GM23338 (cell line): ENCODE measurements around the gene RAD21L1. TPM values are rescaled to one million over a fixed set of nuclear protein-coding genes. Genes with fewer than 3 reads are reported as not detected.

Source experiments
- ATAC-seq: fragments of 200-7000 bp; cut with Tn5 transposase; 3 replicates; pipeline ENCODE4 v1.9.1; 2020
- DNase-seq: peaks from one replicate; pipeline ENCODE4 v3.0.0-alpha.2; 2015; ENCODE audit warnings: low spot score
- H2AFZ ChIP-seq: fragments of 200-600 bp; sonication (generic); 2 replicates; pipeline ENCODE4 v1.8.0; 2016; ENCODE audit warnings: antibody characterized with exemption, mild to moderate bottlenecking, moderate library complexity
- H3F3A ChIP-seq: fragments of 200-600 bp; sonication (generic); replicated peaks from 2 replicates; pipeline ENCODE4 v1.8.0; 2017; ENCODE audit warnings: antibody characterized with exemption, mixed run types, low read depth
- H3K27ac ChIP-seq: fragments of 200-600 bp; sonication (generic); 2 replicates; pipeline ENCODE4 v1.6.1; 2016; ENCODE audit warnings: low read depth
- H3K27me3 ChIP-seq: fragments of 200-600 bp; sonication (generic); 2 replicates; pipeline ENCODE4 v1.8.0; 2016; ENCODE audit warnings: mild to moderate bottlenecking, mixed run types, moderate library complexity; ENCODE audit not compliant: insufficient read depth
- H3K36me3 ChIP-seq: fragments of 200-600 bp; sonication (generic); 2 replicates; pipeline ENCODE4 v1.8.0; 2016; ENCODE audit warnings: mild to moderate bottlenecking; ENCODE audit not compliant: insufficient read depth
- H3K4me1 ChIP-seq: fragments of 200-600 bp; sonication (generic); 2 replicates; pipeline ENCODE4 v1.8.0; 2016; ENCODE audit warnings: mild to moderate bottlenecking, moderate library complexity; ENCODE audit not compliant: insufficient read depth
- H3K4me2 ChIP-seq: fragments of 200-600 bp; sonication (generic); 2 replicates; pipeline ENCODE4 v1.7.1; 2017; ENCODE audit warnings: mixed run types
- H3K4me3 ChIP-seq: fragments of 200-600 bp; sonication (generic); 2 replicates; pipeline ENCODE4 v1.6.1; 2016; ENCODE audit warnings: mixed run types
- H3K79me2 ChIP-seq: fragments of 200-600 bp; sonication (generic); replicated peaks from 2 replicates; pipeline ENCODE4 v1.8.0; 2017; ENCODE audit warnings: mild to moderate bottlenecking; ENCODE audit not compliant: insufficient read depth
- H3K9me2 ChIP-seq: fragments of 200-600 bp; sonication (generic); 2 replicates; pipeline ENCODE4 v1.8.0; 2017; ENCODE audit not compliant: insufficient read depth
- H4K20me1 ChIP-seq: fragments of 200-600 bp; sonication (generic); replicated peaks from 2 replicates; pipeline ENCODE4 v1.8.0; 2017; ENCODE audit warnings: mild to moderate bottlenecking; ENCODE audit not compliant: insufficient read depth
- H3K27ac Mint-ChIP-seq: 2 replicates; pipeline ENCODE4 v1.8.0; 2020; ENCODE audit warnings: inconsistent platforms, mild to moderate bottlenecking, moderate library complexity, mixed read lengths
- H3K27me3 Mint-ChIP-seq: 3 replicates; pipeline ENCODE4 v1.8.0; 2022; ENCODE audit warnings: low read depth, mild to moderate bottlenecking, moderate library complexity, mixed read lengths, inconsistent platforms; ENCODE audit not compliant: insufficient read depth, poor library complexity
- H3K36me3 Mint-ChIP-seq: 3 replicates; pipeline ENCODE4 v1.8.0; 2021; ENCODE audit warnings: low read depth, mild to moderate bottlenecking, inconsistent platforms, moderate library complexity, mixed read lengths
- H3K4me1 Mint-ChIP-seq: 3 replicates; pipeline ENCODE4 v1.8.0; 2020; ENCODE audit warnings: mild to moderate bottlenecking, inconsistent platforms, mixed read lengths
- H3K4me3 Mint-ChIP-seq: 3 replicates; pipeline ENCODE4 v1.8.0; 2021; ENCODE audit warnings: moderate library complexity, mild to moderate bottlenecking, inconsistent platforms, mixed read lengths
- H3K9me3 Mint-ChIP-seq: 3 replicates; pipeline ENCODE4 v1.8.0; 2020; ENCODE audit warnings: moderate library complexity, mild to moderate bottlenecking, inconsistent platforms, mixed read lengths
- CREB1 ChIP-seq: fragments of 250-450 bp; sonication (Bioruptor Pico); IDR thresholded peaks from 2 replicates; pipeline ENCODE4 v1.5.0; 2020; ENCODE audit warnings: low read depth, mild to moderate bottlenecking, moderate library complexity
- ETS1 ChIP-seq: IDR thresholded peaks from 2 replicates; pipeline ENCODE4 v1.6.1; 2016; ENCODE audit warnings: antibody characterized with exemption
- EZH2 ChIP-seq: fragments of 200-600 bp; sonication (generic); IDR thresholded peaks from one replicate; pipeline ENCODE4 v1.8.0; 2017; ENCODE audit warnings: antibody characterized with exemption, mild to moderate bottlenecking, low read depth; ENCODE audit not compliant: unreplicated experiment
- JUNB ChIP-seq: IDR thresholded peaks from one replicate; pipeline ENCODE4 v1.6.1; 2016; ENCODE audit warnings: antibody characterized with exemption; ENCODE audit not compliant: unreplicated experiment
- NANOG ChIP-seq: IDR thresholded peaks from 2 replicates; pipeline ENCODE4 v1.6.1; 2016; ENCODE audit warnings: antibody characterized with exemption, borderline replicate concordance
- POLR2AphosphoS5 ChIP-seq: IDR thresholded peaks from 2 replicates; pipeline ENCODE4 v1.6.1; 2016; ENCODE audit warnings: antibody characterized with exemption, low read depth
- REST ChIP-seq: IDR thresholded peaks from one replicate; pipeline ENCODE4 v1.6.1; 2018; ENCODE audit warnings: antibody characterized with exemption; ENCODE audit not compliant: unreplicated experiment
- polyA plus RNA-seq: library from polyadenylated mRNA; unstranded; fragments of >200 nt; fragmentation: Nextera tagmentation; extraction: Ambion mirVana; gene quantifications from 2 replicates; pipeline ENCODE4 v1.2.1, GENCODE V29; 2016
- total RNA-seq: library from RNA; depleted of rRNA; stranded (reverse); fragments of >200 nt; shearing (Covaris generic); gene quantifications from 2 replicates; pipeline ENCODE4 v1.2.3, GENCODE V29; 2014
- TF ChIP-seq, protein P1 (sequence below): fragments of 250-450 bp; sonication (Bioruptor Pico); IDR thresholded peaks from 2 replicates; pipeline ENCODE4 v1.5.0; 2020; ENCODE audit warnings: mild to moderate bottlenecking, moderate library complexity

The RAD21L1 gene
- total and polyA plus RNA-seq, 2 experiments from 2014 or later: 0.10 to 0.95 TPM

DNA sequence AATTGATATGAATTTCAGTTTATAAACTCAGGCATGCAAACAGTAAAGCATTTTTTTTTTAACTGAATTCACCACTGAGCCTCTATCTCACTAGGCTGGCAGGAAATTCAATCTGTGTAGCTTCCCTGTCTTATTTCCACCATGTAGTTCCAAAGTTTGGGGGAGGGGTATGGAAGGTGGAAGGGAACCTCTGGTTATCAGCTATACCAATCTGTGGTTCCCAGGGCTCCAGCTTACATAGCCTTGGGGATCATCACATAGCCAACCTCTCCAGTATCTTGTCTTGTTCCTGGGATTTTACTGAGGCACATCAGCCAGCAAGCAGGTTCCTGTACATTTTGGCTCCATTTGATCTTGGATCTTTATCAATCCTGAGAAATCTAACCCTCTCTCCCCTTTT lies 15.6 kb downstream of the RAD21L1 start (continued):
- TF ChIP-seq, protein P1, sequence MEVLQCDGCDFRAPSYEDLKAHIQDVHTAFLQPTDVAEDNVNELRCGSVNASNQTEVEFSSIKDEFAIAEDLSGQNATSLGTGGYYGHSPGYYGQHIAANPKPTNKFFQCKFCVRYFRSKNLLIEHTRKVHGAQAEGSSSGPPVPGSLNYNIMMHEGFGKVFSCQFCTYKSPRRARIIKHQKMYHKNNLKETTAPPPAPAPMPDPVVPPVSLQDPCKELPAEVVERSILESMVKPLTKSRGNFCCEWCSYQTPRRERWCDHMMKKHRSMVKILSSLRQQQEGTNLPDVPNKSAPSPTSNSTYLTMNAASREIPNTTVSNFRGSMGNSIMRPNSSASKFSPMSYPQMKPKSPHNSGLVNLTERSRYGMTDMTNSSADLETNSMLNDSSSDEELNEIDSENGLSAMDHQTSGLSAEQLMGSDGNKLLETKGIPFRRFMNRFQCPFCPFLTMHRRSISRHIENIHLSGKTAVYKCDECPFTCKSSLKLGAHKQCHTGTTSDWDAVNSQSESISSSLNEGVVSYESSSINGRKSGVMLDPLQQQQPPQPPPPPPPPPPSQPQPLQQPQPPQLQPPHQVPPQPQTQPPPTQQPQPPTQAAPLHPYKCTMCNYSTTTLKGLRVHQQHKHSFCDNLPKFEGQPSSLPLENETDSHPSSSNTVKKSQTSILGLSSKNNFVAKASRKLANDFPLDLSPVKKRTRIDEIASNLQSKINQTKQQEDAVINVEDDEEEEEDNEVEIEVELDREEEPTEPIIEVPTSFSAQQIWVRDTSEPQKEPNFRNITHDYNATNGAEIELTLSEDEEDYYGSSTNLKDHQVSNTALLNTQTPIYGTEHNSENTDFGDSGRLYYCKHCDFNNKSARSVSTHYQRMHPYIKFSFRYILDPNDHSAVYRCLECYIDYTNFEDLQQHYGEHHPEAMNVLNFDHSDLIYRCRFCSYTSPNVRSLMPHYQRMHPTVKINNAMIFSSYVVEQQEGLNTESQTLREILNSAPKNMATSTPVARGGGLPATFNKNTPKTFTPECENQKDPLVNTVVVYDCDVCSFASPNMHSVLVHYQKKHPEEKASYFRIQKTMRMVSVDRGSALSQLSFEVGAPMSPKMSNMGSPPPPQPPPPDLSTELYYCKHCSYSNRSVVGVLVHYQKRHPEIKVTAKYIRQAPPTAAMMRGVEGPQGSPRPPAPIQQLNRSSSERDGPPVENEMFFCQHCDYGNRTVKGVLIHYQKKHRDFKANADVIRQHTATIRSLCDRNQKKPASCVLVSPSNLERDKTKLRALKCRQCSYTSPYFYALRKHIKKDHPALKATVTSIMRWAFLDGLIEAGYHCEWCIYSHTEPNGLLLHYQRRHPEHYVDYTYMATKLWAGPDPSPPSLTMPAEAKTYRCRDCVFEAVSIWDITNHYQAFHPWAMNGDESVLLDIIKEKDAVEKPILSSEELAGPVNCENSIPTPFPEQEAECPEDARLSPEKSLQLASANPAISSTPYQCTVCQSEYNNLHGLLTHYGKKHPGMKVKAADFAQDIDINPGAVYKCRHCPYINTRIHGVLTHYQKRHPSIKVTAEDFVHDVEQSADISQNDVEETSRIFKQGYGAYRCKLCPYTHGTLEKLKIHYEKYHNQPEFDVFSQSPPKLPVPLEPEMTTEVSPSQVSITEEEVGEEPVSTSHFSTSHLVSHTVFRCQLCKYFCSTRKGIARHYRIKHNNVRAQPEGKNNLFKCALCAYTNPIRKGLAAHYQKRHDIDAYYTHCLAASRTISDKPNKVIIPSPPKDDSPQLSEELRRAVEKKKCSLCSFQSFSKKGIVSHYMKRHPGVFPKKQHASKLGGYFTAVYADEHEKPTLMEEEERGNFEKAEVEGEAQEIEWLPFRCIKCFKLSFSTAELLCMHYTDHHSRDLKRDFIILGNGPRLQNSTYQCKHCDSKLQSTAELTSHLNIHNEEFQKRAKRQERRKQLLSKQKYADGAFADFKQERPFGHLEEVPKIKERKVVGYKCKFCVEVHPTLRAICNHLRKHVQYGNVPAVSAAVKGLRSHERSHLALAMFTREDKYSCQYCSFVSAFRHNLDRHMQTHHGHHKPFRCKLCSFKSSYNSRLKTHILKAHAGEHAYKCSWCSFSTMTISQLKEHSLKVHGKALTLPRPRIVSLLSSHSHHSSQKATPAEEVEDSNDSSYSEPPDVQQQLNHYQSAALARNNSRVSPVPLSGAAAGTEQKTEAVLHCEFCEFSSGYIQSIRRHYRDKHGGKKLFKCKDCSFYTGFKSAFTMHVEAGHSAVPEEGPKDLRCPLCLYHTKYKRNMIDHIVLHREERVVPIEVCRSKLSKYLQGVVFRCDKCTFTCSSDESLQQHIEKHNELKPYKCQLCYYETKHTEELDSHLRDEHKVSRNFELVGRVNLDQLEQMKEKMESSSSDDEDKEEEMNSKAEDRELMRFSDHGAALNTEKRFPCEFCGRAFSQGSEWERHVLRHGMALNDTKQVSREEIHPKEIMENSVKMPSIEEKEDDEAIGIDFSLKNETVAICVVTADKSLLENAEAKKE (CRISPR knock-in tag): no peak
- TF ChIP-seq POLR2AphosphoS5: no peak
- no peak for TF ChIP-seq CREB1 (CRISPR knock-in tag)
- TF ChIP-seq EZH2: no peak
- no peak for TF ChIP-seq JUNB

GRCh38 chr20:1242099-1242498 lies 16.3 kb downstream of the RAD21L1 start:
- no peak overlapping the region for H3K4me3 Mint-ChIP-seq
- Histone ChIP-seq H2AFZ (no peak overlapping the region), H3K27ac (no peak overlapping the region), H3K4me2 (no peak overlapping the region), H4K20me1 (no peaks in the 10 kb centered on the region), H3K27me3 (no peaks in the 10 kb centered on the region), H3K9me2 (no peaks in the 10 kb centered on the region), H3K4me1 (no peaks in the 10 kb centered on the region), H3K79me2 (no peaks in the 10 kb centered on the region), H3K4me3 (no peak overlapping the region), H3K36me3 (no peaks in the 10 kb centered on the region), H3F3A (no peaks in the 10 kb centered on the region)
- ATAC-seq: no peak
- no peaks in the 10 kb centered on the region for H3K36me3 Mint-ChIP-seq
- no peaks in the 10 kb centered on the region for H3K9me3 Mint-ChIP-seq
- no peak for DNase-seq
- H3K27me3 Mint-ChIP-seq: no peaks in the 10 kb centered on the region
- no peak overlapping the region for H3K27ac Mint-ChIP-seq
- peaks cover 5% of the 10 kb centered on the region; the same call in 2 of the 3 replicates for H3K4me1 Mint-ChIP-seq
- TF ChIP-seq ETS1 (no peak), NANOG (no peak), REST (no peak)
